ENCODE data around the gene RNF222.

GRCh38 chr17:8369944-8370343 is 27.7 kb downstream of the RNF222 start:
- TF ChIP-seq RFX5 (IDR thresholded peaks at IDR 0.05; ENCODE audit: low read depth, low read length) (no peak), FOS (IDR thresholded peaks at IDR 0.05; ENCODE audit: low read depth, low read length) (no peak), CEBPB (IDR thresholded peaks at IDR 0.05; ENCODE audit: low read depth, low read length) (no peak), CTCF (conservative IDR thresholded peaks at IDR 0.05; ENCODE audit: low read depth, low read length) (no peak), RAD21 (IDR thresholded peaks at IDR 0.05; ENCODE audit: low read length) (no peak), BHLHE40 (IDR thresholded peaks at IDR 0.05; ENCODE audit: low read depth, low read length) (no peak), USF2 (IDR thresholded peaks at IDR 0.05; ENCODE audit: low read depth, low read length) (no peak)

Data from IMR-90 (cell line).